HG03575 (cell line): ENCODE measurements around the gene ITSN2.
"Not testable (repeated sequence)": the region's sequence is repeated elsewhere in the genome, so short reads cannot be mapped to it uniquely, and the experiment has no call there.

Experiments
- ATAC-seq: cut with Tn5 transposase; IDR thresholded peaks from one replicate; pipeline ENCODE4 v1.9.1; 2021; ENCODE audit not compliant: unreplicated experiment, insufficient number of reproducible peaks, low FRiP score; ENCODE audit errors: extremely low read depth

The ITSN2 gene

GRCh38 chr2:24360050-24360962 lies at the start of gene ITSN2:
TSS of gene ITSN2 (minus strand) at chr2:24360536. CDS start at chr2:24328082, 32,454 bp downstream.
- ATAC-seq = no peak

- ATAC-seq = no peak
Observed at GRCh38 chr2:24409171-24409570, 48.8 kb upstream of the ITSN2 start.

- ATAC-seq = not testable (repeated sequence)
Observed at GRCh38 chr2:24408704-24409103, 48.4 kb upstream of the ITSN2 start.

- no peak for ATAC-seq
Observed at GRCh38 chr2:24404491-24404921, 44.2 kb upstream of the ITSN2 start.

GRCh38 chr2:24403832-24404212 lies 43.5 kb upstream of the ITSN2 start:
- no peak for ATAC-seq

GRCh38 chr2:24403168-24403831 lies 43.0 kb upstream of the ITSN2 start:
- ATAC-seq = no peak

- no peak for ATAC-seq
Observed at GRCh38 chr2:24402242-24403097, 42.1 kb upstream of the ITSN2 start.

GRCh38 chr2:24400207-24400907 lies 40.0 kb upstream of the ITSN2 start:
- ATAC-seq = no peak

- ATAC-seq = no peak
Observed at GRCh38 chr2:24399434-24400206, 39.3 kb upstream of the ITSN2 start.

- ATAC-seq = no peak
Observed at GRCh38 chr2:24394998-24395397, 34.7 kb upstream of the ITSN2 start.

- no peak for ATAC-seq
Observed at GRCh38 chr2:24392542-24393059, 32.3 kb upstream of the ITSN2 start.

- no peak for ATAC-seq
Observed at GRCh38 chr2:24385366-24385765, 25.0 kb upstream of the ITSN2 start.

GRCh38 chr2:24382363-24383073 lies 22.2 kb upstream of the ITSN2 start:
- ATAC-seq = no peak

- ATAC-seq = no peak
Observed at GRCh38 chr2:24380820-24381219, 20.5 kb upstream of the ITSN2 start.

- no peak for ATAC-seq
Observed at GRCh38 chr2:24375349-24376087, 15.2 kb upstream of the ITSN2 start.

GRCh38 chr2:24374301-24374700 lies 14.0 kb upstream of the ITSN2 start:
- no peak for ATAC-seq

GRCh38 chr2:24372033-24372432 lies 11.7 kb upstream of the ITSN2 start:
- ATAC-seq = no peak
